GM18870 (cell line): Measurements from ENCODE around the gene ATP11A.

ENCODE experiments used
- ATAC-seq: cut with Tn5 transposase; IDR thresholded peaks from one replicate; pipeline ENCODE4 v1.9.1; 2021; ENCODE audit warnings: moderate library complexity; ENCODE audit not compliant: unreplicated experiment

Gene ATP11A

DNA sequence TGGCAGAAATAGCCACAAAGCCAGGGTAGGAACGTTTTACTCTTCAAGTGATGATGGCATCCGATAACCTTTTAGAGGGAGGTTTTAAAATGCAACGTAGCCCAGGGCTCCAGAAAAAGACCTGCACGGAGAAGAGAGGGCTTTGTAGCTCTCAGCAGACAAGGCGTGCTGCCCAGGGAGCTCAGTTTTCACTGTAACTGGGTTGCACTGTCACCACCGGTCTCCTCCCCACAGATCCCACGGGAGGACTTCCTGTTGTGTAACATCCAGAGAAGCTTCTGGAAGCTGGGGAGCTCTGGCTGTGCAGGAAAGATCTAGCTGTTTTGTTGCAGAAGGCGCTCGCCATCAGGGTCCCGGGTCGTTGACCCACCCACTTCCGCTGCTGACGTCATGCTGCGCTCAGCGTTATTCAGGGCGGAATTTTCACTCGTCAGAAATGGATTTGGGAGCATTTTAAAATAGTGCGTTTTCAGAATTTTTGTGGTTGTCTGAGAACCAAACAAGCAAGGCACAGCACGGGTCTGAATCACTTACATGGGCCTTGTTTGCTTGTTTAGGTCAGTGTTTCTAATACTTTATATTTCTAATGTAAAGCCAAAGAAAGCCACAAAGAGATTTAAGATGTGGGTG is 50.8 kb downstream of the ATP11A start:
- ATAC-seq, result no peak

DNA sequence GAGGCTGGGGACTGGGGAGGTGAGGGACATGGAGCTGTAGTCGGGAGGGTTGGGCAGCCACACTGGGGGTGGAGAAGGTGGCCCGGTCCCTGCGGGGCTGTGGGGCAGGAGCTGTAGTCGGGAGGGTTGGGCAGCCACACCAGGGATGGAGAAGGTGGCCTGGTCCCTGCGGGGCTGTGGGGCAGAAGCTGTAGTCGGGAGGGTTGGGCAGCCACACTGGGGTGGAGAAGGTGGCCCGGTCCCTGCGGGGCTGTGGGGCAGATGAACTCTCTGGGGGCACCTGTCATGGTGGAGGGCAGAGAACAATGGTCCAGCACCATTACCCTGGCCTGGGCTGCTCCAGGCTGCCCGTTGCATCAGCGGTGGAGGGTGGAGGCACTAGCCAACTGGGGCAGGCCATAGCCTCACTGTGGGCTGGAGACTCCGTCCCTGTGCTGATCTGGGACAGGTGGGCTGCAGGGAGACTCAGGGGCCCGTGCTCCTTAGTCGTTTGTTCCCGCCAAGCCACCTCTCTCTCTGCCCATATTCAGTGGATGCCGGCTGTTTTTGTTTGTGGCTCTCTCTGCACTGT is 51.4 kb downstream of the ATP11A start:
- ATAC-seq, result no peak

DNA sequence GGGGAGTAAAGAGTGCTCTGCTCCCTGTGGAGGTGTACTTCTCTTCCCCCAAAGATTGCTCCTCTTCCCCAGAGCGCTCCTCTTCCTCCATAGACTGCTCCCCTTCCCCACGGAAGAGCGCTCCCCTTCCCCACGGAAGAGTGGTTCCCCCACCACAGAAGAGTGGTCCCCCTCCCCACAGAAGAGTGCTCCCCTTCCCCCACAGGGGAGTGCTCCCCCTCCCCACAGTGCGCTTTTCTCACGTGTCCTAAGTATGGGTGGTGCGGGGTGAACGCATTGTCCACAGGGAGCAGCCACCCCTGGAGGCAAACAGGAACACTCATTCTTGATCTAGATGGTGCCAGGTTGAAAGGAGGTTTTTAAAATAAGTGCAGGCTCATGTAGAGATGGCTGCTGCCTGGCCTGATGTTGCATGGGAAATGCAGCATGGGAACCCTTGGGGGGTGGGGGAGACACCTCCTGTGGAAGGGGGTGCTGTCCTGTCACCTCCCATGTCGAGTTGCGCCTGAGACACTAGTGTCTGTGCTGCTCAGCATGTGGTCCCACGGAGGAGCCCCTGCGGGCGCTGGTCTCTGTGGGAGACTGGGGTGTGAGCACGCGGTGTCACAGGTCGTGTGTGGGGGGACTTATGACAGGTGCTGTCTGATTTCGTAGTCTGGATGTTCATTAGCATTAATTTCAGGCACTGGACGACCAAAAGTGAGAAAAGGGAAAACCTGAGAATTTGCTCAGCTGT is 52.2 kb downstream of the ATP11A start:
- no peak for ATAC-seq

DNA sequence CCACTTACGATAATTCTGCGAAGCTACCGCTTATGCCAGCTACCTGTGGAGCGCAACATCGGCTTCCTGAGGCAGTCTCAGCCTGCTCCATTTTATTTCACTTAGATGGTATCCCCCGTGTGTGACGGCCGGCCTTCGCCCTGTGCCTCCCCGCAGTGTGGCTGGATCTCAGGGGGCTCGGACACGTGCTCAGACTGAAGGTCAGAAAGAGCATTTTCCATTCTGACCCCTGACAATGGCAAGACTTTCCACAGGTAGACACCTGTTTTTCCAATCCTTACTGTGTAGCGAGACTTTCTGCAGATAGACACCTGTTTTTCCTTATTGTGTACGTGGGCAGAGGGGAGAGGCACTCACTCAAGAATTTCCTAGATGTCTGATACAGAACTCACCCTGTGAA is 52.7 kb downstream of the ATP11A start:
- ATAC-seq, result no peak

DNA sequence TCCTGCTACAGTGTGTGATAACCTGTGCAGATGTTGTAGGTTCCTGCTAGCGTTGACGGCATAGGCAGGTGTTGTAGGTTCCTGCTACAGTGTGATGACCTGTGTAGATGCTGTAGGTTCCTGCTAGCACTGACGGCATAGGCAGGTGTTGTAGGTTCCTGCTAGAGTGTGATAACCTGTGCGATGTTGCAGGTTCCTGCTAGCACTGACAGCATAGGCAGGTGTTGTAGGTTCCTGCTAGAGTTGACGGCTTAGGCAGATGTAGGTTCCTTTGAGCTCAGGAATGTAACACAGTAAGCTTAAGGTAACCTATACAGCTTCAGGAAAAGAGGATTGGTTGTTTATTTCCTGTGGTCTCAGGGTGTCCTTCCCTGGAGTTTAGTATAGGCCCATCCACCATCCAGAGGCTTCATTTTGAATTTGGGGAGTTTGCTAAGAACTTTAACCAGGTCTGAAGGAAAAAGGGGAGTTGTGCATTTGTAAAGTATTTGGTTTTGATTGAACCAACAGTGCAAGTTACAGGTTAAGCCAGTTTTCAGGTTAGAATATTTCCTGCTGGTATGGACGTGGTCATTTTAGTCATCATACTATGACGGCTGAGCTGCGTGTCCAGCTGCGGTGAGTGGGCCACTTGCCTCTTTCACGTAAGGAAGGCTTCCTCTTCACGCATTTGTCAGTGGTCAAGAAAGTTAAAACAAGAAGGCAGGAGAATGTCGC is 53.8 kb downstream of the ATP11A start:
- ATAC-seq, result no peak

DNA sequence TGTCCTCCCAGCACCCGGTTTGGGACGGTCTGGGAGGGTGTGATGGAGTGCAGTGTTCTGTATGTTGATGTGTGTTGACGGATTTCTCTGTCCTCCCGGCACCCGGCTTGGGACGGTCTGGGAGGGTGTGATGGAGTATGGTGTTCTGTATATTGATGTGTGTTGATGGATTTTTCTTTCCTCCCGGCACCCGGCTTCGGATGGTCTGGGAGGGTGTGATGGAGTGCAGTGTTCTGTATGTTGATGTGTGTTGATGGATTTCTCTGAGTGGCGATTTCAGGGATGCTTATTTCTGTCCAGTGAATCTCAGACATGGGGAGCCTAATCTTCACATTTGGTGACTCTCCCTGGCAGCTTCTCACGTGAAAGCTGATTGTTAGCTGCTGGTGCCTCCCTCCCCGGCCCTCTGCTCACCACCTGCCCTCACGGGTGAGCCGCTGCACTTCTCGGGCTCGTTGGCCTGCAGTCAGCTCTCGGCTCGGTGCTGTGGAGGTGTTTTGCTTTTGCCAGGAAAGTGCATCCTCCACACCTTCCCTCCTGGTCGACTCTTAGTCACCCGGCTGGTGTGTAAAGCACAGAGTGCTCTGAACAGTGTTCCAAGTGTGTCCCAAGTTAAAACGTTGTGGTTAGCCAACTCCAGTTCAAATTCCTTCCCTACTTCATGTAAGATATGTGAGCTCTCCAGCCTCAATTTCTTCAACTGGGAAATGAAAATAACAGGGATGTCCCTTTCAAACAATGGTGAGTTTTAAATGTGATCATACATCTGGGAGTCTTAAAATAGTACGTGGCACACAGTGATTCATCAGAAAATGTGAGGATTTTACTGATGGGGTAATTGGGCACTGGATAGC is 54.6 kb downstream of the ATP11A start:
- ATAC-seq, result no peak

DNA sequence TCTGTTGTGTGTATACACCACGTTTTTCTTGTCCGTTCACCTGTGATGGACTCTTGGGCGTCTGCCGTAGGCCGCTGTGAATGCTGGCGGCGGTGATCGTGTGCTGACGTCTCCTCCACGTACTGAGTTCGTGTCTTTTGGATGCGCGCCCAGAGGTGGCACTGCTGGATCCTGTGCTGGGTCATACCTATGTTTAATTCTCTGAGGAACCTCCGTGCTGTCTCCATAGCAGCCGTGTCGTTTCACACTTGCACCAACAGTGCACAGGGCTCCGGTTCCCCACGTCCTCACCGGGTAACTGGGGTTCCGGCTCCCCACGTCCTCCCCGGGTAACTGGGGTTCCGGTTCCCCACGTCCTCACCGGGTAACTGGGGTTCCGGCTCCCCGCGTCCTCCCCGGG is 56.2 kb downstream of the ATP11A start:
- ATAC-seq, result no peak

DNA sequence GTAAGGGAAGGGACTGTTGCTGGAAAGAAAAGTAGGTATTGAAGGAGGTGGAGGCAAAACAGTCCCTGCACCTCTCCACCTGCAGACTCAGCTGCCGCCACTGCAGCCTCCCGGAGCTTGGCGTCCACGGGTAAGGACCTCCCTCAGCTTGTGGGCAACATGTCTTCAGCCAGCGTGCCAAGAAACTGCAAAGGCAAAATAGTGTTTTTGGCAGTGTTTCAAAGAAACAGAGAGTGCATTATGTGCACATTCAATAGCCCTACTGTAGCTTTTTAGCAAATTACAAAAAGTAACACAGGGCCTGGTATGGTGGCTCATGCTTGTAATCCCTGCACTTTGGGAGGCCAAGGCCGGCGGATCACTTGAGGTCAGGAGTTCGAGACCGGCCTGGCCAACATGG is 57.4 kb downstream of the ATP11A start:
- ATAC-seq, result no peak

DNA sequence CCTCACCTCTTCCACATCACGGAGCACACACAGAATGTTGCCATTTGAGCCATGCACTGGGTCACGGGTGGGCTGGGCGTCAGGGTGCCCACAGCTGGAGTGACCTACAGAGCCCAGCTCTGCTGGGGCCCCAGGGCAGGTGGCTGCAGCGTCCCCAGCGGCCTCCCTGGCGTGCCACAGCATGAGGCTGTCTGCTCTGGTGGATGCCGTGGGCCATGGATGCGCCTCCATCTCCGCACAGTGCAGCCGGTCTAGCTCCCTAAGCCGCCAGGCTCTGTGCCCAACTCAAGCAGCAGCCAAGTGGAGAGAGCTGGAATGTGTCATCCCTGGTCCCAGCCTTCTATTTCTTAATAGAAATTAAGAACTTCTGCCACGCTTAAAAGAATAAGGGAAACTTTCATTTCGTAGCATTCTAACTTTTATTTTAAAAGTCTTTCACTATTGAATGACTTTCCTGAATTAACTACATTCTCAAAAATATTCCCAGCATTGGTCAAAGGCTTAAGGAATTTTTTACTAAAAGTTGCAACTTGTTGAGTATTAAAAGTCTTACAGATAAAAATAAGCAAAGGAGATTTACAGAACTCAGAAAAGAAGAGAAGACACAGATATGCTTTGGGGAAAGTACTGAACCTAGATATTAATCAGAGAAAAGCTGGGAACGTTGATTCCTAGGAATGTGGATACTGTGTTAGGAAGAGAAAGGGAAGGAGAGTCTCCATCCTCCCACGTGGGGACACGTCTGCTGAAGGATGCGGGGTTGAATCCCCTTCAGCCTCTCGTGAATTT is 59.3 kb downstream of the ATP11A start:
- no peak for ATAC-seq

DNA sequence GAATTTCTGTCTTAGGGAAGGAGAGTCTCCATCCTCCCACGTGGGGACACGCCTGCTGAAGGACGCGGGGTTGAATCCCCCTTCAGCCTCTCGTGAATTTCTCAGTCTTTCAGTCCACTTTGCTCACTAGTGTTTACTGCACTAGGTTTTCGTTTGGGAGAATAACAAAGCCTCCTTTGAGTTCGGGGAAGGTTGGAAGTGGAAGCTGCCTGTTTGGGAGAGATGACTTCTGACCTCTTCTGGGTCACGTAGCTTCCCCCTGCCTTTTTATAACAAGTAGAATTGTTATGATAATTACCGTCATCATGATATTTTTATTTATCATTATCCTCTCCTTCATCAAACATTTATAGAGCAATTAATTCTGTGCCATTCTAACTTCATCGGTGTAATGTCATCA is 60.7 kb downstream of the ATP11A start:
- ATAC-seq, result no peak

DNA sequence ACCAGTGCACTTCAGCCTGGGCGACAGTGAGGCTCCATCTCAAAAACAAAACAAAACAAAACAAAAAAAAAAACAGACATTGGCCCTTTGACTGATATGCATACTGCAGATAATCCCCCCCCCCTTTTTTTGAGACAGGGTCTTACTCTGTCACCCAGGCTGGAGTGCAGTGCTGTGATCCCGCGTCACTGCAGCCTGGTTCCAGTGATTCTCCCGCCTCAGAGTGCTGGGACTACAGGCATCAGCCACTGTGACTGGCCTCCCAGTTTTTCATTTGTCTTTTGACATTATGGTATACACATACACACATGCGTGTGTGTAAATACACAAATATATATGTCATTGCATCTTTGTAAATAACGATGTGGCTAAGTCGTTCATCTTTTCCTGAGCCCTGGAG is 61.8 kb downstream of the ATP11A start:
- no peak for ATAC-seq

DNA sequence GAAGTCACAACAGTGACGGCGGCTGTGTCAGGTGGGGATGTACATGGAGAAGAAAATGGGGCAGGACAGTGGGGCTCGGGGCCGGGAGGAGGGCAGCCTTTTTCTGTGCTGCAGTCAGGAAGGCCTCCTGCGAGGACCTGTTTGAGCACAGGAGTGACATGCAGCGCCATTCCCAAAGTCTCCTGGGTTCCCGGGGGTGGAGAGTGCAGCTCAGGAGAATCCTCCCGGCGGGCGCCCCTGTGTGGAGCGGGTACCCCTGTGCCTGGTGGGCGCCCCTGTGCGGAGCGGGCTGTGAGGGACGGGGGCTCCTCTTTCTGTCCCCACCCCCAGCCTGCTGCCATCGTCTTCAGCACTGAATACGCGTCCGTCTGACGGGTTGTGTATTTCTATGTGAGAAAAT is 62.4 kb downstream of the ATP11A start:
- ATAC-seq, result no peak

DNA sequence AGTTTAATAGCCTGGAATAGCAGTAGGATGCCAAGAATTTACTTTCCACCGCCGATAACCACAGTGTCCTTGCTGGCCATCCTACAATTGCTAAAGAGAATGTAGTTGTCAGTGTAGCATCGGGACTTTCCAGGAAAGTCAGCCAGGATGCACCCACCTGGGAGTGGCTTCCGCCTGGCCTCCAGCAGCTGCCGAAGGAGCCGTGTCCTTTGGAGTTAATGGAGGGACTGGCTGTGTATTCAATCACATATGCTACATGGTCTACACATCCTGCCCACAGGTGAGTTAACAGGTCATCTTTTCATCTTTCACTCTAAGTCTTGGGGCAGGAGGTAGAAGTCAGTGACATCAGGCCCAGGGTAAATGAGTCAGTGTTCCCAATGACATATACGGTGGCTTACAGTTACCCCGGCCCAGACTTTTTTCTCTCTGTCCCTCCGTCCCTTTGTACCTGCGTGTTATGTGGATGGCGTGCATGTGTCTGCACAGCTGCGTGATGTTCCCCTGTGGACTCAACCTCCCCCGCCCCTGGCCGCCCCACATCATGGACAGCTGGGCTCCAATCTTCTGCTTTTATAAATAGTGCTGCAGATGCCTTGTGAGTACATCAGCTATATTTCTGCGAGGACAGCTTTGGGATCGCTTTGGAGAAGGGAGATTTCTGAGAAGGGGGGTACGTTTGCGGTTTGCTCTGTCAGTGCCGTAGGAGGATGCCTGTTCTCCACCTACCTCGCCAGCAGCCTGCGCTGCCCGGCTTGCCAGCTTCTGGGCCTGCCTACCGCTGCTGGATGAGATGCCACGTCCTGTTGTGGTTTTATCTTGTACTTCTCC is 63.1 kb downstream of the ATP11A start:
- no peak for ATAC-seq

DNA sequence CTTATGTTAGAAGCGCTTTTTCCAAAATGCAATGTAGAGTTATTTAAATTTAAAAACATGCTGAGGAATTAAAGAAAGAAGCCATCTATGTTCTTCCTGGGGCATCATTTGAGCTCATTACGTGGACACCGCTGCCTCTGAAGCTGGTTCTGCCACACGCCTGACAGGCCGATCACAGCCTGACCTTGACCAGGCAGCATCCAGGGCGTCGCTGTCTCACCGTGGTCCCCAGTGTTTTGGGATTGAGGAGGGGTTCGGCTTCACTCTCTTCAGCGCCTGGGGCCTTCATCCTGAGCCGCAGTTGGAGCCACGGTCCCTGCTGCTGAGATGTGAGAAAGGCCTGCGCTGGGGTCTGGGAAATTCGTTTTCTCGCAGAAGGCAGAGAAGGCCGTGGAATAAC is 64.0 kb downstream of the ATP11A start:
- ATAC-seq, result no peak

DNA sequence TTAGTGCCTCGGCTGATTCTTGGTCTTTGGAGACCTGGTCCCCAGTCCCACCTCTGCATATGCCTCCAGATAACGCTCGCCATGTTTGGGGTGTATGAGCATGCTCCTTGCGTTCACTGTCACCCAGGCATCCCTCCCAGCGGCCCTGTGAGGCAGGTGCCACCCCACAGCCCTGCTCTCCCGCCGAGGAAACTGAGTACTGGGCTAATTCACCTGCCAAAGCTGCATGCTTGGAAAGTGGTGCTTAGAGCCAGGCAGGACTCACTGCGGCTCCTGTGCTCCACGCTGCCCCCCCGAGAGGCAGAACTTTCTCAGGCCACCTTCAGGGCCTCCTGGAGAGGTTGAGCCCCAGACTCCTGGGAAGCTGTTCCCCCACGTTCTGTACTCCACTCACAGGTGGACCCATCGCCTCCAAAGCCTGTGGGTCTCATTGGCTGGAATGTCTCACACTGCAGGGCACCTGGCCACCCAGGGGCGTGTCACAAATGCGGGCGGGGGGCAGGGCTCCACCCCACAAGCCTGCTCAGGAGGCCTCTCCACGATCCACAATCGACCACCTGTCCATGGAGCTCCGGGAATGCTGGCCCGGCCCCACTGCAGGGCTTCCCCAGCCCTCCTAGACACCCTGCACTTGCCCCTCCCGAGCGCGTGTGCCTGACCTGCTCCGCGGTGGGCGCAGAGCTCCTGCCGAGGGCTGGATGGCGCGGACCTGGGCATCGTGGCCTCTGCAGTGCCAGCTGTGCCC is 64.6 kb downstream of the ATP11A start:
- no peak for ATAC-seq

DNA sequence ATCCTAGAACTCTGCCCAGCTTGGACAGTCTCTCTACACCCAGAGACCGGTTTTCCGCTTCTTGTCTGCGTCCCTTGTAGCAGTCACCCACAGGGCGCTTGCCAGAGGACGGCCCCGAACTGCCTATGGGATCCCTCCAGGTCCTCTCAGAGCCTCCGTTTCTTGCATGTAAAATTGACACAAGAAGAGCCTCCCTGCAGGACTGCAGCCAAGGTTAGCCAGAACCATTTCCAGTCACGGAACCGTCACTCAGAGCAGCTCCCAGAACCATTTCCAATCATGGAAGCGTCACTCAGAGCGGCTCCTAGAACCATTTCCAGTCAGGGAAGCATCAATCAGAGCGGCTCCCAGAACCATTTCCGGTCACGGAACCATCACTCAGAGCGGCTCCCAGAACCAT is 65.5 kb downstream of the ATP11A start:
- ATAC-seq, result no peak

DNA sequence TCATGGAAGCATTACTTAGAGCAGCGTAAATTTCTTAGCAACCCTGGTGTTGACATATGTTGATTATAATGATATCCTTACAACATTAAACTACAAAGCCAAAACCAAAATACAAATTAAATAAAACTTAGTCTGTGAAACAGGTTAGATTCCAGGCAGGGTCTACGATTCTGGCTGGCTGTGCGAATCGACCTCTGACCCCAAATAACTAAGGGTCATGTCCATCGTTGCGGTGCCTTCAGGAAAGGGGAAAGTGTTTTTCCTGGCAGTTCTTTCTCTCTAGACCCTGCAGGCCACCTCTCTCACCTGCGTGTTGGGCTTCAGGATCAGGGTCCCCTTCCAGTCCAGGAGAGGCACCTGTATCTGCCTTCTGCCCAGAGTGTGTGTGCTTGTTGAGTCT is 66.2 kb downstream of the ATP11A start:
- no peak for ATAC-seq

DNA sequence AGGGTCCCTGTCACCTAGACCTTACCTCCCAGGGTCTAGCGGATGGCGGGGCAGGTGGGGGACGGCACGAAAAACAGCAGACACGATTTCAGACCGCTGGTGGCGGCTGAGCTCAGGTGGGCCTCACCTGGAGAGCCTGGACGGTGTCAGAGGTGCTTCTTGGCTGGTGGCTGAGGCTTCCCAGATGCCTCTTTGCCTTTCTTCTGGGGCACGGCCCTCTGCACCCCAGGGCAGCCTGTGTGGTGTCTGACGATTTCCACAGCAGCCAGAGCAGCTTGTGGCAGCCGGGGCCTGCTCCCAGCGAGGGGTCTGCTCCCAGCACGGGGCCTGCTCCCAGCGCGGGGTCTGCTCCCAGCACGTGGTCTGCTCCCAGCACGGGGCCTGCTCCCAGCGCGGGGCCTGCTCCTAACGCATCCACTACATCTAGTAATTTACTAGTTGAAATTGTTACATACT is 66.7 kb downstream of the ATP11A start:
- ATAC-seq, result no peak
